GM19240 (cell line): ENCODE measurements around the gene ADAMTS1.

ENCODE experiments used
- DNase-seq: peaks from one replicate; pipeline ENCODE4 v3.0.0; 2011; ENCODE audit warnings: low spot score; ENCODE audit not compliant: insufficient read length

The ADAMTS1 gene

DNA sequence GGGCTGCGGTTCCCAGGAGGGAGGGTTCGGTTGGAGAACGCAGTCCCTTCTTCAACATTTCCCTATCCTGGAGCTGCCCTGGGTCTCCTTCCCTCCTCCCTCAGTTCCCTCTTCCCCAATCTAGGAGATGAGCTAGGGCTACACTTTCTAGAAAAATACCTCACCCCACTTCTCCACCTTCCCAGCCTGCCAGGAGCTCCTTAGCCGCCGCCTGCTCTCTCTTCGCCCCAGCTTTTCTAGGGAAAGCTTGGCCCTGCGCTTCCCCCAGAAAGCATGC lies 488 bp upstream of the ADAMTS1 start:
- DNase-seq = no peak

- DNase-seq = no peak
These were observed 747 bp downstream of the ADAMTS1 start for GRCh38 chr21:26844258-26845065.

DNA sequence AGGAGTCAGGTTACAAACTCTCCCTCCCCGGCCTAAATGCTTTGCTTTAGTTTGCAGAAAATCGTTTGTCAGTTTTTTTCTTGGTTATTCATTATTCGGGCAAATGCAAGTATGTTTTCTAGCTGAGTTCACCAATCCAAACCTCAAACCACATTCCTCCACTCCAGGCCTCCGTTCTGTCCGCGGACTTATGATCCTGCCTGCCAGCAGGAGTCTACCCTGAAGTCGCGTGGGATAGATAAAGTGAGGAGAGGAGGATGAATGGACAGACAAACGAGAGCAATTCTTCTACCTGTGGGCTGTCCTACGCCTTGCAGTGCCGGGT lies 1.3 kb downstream of the ADAMTS1 start:
- no peak for DNase-seq

- no peak for DNase-seq
These were observed 2.0 kb downstream of the ADAMTS1 start for GRCh38 chr21:26842974-26843932.

DNA sequence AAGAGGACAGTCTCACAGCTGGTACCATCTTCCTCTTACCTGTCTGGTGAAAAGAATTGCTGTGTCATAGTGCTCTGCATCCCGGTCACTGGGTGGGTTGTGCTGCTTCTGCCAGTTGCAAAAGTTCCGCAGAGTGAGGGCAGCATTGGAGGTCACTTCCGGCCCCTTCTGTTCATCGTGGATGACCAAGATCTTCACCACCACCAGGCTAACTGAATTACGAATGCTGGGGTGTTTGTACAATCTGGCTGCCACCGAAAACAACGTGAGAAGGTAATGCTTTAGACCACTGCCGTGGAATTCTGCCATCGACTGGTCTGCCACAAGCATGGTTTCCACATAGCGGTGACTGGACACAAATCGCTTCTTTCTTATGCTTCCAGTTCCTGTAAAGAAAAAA lies 2.9 kb downstream of the ADAMTS1 start:
- DNase-seq = no peak

- no peak for DNase-seq
These were observed 4.3 kb downstream of the ADAMTS1 start for GRCh38 chr21:26840912-26841311.

DNA sequence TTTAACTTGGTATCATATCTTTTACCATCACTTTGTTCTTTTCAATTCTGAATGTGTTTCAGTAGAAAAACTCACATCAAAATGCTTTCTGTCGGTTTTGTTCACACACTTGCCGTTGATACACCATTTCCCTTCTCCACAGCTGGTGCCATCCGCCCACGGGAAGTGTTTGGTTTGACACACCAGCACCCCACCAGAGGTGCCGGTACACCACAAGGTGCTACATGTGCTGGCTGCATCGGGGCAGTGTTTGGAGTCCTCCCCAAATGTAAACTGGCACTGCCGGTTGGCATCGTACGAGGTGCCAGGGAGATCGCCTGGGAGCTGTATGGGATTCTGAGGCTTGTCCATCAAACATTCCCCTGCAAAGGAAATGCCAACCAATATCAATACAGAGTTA lies 5.0 kb downstream of the ADAMTS1 start:
- DNase-seq = no peak

DNA sequence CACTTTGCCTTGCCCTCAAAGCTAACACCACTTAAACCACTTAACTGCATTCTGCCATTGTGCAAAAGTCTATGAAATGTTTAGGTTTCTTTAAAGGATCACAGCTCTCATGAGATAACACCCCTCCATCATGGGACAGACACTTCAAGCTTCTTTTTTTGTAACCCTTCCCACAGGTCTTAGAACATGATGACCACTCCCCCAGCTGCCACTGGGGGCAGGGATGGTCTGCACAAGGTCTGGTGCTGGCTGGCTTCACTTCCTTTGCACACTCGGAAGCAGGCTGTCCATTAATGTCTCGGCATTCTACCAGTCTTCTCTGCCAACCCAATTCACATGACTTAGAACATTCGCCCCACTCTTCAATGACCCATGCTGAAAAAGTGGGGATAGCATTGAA lies 7.7 kb downstream of the ADAMTS1 start:
- no peak for DNase-seq

- no peak for DNase-seq
These were observed 8.7 kb downstream of the ADAMTS1 start for GRCh38 chr21:26836528-26836927.

GRCh38 chr21:26835714-26836265 lies 9.4 kb downstream of the ADAMTS1 start:
- DNase-seq = no peak

GRCh38 chr21:26835027-26835713 lies 10.0 kb downstream of the ADAMTS1 start:
- DNase-seq = no peak

- DNase-seq = no peak
These were observed 10.9 kb downstream of the ADAMTS1 start for GRCh38 chr21:26834181-26834905.

DNA sequence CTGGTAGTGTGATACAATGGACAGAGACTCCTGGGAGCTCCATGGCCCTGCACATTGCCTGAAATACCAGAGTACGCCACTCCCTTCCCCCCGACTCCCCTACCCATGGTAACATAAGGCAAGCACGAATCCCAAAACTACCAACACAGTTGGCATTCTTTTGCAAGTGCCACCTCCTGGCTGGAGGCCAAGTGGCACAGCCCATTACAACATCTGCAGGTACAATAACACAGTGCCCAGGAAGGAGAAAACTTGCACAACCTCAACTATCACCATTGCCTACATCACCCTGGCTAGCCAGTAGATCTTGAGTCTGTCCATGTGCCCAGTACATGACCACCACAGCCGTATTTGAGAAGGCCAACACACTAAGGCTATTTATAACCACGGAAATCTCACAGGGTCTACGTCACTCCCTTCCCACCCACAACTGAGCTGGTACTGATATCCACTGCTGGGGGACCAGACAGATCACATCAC lies 11.7 kb downstream of the ADAMTS1 start:
- DNase-seq = no peak

DNA sequence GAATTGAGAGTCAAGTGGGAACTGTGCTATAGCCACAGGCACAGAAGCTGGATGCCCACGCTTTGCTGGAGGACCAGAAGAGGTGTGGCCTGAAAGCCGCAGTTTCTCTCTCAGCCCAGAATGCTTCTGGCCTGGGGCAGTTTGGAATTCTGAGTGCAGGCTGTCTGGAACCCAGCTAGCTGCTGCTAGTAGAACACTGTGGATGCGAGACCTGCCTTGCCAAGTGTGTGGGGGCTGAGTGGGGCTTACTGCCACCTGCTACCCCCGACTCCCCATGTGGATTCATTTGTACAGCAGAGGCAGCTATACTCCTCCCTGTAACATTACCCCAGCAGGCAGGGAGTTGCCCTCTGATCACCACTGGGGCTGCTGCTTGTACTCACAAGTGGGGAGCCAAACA lies 12.2 kb downstream of the ADAMTS1 start:
- no peak for DNase-seq

DNA sequence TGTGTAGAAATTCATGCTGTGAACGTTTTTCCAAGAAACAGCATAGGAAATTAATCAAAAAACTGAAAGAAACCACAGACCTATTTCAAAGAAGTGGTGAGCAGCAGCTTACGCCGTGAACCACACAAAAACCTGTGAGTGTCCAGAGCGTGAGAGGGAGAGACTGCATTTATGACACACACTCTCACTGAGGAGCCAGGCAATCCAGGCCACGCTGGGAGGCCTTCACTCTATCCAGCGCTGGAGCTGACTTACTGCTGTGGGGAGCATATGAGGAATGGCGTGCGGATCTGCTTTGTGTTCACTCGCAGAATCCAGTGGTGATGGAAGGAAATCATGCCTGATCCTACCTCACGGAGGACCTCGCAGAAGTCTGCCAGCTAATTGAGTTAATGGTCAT lies 12.7 kb downstream of the ADAMTS1 start:
- no peak for DNase-seq

- DNase-seq = no peak
These were observed 18.4 kb downstream of the ADAMTS1 start for GRCh38 chr21:26826801-26827200.

DNA sequence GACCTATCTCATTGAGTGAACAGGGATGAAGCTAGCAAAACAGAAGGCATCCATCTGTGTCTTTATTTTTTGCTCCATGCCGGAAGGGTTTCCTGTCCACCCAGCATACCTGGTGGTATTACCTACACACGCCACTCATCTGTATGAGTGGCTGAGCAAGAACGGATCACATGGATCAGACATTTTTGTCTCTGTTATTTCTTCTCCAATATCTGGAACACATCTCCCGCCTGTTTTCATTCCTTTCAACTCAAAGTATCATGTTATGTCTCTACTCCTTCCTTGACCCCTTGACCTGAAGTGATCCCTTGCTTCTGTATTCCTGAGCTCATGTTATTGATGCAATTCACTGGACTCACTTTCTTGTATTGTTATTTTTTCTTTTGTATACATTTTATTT lies 24.7 kb downstream of the ADAMTS1 start:
- no peak for DNase-seq

- DNase-seq = no peak
These were observed 25.4 kb downstream of the ADAMTS1 start for GRCh38 chr21:26819740-26820324.

DNA sequence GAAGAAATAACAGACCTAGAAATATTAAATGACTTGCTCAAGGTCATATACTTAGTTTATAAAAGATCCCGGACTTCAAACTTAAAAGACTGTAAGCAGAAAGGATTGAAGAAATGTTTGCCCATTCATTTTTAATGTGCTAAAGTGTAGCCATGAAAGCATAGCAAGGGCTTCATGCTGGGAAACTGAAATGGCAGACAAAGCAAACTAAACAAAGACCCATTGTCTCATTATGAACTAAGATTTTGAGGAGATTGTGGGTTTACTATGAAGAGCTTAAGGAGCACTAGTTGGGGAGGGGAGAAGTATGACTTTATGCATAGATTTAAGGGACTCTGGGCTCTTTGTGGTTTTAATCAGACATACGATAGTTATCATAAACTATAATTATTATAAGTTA lies 26.3 kb downstream of the ADAMTS1 start:
- DNase-seq = no peak

DNA sequence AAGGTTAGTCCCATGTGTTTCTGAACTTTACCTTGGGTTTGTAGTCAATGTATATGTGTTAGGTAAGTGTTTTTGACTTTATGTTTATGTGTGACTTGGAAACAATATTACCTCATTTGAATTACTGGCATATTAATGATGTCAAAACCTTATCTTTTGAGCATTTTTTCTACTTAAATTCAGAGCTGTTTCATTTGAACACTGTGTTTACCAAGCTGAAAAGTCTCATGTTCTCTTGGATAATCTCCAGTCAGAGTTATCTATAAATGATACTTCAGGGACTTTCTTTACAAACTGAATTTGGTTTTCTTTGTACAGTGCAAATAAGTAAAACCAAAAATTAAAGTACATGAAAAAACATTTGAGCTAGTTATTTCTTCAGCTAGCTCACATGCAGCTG lies 30.0 kb downstream of the ADAMTS1 start:
- no peak for DNase-seq

GRCh38 chr21:26814386-26814785 lies 30.8 kb downstream of the ADAMTS1 start:
- DNase-seq = no peak
